CD1c-positive myeloid dendritic cell (primary cell): ENCODE data around the gene MOB3A.
"Not testable (repeated sequence)": the region's sequence is repeated elsewhere in the genome, so short reads cannot be mapped to it uniquely, and the experiment has no call there.

Experiments used
- DNase-seq: peaks from one replicate; pipeline ENCODE4 v3.0.0-alpha.2; 2016; ENCODE audit errors: extremely low spot score

Gene MOB3A

DNA sequence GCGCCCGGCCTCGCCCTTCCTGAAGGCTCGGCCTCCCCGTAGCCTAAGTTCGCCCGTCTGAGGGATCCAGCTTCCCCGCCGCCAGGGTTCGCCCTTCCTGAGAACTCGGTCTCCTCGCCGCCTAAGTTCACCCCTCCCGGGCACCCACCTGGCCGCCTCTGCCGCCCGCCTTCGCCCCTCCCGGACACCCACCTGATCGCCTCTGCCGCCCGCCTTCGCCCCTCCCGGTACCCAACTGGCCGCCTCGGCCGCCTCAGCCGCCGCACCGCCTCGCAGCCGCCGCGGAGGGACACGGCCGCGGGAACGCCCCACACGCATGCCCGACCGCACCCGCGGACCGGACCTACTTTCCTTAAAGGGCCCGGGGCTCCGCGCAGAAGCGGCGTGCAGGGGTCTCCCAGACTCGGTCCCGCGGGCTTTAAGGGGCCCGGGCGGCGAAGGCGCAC lies at the start of gene MOB3A:
Gene MOB3A, minus strand, starts transcription at position 293 of the 446 bp plus-strand sequence. CDS start 17,766 bp downstream, outside the sequence.
- no peak for DNase-seq

DNA sequence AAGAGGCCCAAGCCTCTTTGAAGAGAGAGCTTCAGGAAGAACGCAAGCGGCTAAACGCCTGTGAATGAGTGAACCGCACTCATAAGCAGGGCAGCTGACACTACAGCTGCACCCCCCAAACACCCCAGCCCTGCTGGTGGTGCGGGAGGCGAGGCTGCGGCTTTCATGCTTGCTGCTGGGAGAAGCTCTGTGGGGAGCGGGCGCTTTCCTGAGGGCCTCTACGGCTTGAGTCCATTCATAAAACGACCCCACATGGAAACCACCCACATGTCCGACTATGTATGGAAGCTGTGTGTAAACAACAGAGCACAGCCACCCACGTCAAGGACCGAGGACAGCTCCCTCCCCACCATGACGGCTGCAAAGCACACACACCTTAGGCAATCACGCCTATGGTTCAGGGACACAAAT lies 49.7 kb upstream of the MOB3A start:
- DNase-seq, result no peak

DNA sequence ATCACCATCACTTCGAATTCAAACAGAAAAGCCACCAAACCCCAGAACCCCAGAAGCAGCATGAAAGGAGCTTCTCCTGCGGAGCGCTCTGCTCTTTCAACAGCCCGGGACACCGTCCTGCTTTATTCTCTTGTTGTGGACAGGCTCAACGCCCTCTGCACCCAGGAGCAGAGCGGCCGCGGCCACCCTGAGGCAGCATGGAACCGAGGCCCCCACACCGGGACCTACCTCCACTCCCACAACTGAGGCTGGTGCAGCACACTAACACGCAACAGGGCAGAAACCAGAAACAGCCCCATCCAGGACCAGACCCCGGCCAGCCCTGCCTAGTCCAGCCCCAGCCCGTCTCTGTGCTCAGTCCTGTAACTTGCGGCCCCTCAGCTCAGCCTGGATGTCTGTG lies 48.1 kb upstream of the MOB3A start:
- no peak for DNase-seq

DNA sequence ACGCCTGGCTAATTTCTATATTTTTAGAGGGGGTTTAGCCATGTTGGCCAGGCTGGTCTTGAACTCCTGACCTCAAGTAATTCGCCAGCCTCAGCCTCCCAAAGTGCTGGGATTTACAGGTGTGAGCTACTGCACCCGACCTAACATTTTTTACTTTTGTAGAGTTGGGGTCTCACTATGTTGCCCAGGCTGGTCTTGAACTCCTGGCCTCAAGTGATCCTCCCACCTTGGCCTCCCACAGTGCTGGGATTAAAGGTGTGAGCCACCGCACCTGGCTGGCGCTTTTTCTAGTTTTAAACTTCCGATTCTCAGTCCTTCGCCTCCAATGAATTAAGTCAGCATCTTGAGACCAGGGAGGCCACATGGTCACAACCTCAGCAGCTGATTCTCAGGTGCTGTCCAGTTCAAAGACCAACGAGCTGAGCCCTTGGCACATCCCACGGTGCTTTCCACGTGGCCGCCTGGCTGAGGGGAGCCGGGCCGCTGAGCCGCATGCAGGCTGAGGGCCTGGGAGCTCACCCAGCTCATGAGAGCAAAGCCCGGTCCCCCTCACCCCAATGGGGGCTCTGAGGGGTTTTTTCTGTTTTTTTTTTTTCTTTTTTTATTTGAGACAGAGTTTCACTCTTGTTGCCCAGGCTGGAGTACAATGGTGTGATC lies 46.2 kb upstream of the MOB3A start:
- DNase-seq, result no peak

DNA sequence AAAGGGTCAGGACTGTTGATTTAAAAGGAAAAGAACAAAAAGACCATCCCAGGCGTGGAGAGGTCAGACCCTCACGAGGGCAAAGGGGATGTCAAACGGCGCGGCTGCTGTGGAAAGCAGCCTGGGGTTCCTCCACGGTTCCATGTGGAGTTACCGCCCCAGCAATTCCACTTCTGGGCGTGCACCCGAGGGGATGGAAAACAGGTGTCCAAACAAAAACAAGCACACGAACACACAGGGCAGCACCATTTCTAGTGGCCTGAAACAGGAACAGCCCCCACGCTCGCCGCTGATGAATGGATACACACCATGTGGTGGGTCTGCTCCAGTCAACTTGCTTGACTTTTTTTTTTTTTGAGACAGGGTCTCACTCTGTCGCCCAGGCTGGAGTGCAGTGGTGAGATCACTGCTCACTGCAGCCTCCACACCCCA lies 44.0 kb upstream of the MOB3A start:
- no peak for DNase-seq

DNA sequence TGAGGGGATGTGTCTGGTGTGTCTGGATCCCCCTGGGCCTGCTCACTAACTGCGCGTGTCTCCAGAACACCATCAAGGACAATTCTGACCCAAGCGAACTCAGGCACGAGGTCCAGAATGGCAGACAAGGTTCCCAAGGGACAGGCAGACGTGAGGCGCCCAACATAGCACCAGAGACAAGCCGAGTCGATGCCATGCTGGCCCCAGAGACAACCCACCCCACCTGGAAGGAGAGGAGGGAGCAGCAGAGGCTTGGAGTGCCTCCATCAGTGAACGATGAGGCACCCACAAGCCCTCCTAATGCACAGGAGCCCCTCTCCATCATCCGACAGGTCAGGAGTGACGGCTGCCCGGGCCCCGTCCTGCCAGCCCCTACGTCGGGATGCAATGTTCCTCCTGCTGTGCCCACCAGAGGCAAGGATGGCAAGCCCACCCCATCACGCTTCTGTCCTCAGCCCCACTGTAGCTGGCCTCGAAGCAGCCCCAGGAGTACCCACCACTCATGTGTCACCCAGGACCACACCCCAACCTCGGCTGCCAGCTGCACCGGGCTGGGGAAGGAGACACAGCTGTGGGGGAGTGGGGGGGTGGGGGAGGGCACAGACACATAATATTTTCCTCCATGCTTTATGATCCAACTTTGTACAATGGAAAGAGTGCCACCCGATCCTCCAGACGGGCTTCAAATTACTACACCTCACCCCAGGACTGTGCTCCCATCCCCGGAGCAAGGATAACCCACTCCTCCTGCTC lies 43.4 kb upstream of the MOB3A start:
- DNase-seq, result no peak

DNA sequence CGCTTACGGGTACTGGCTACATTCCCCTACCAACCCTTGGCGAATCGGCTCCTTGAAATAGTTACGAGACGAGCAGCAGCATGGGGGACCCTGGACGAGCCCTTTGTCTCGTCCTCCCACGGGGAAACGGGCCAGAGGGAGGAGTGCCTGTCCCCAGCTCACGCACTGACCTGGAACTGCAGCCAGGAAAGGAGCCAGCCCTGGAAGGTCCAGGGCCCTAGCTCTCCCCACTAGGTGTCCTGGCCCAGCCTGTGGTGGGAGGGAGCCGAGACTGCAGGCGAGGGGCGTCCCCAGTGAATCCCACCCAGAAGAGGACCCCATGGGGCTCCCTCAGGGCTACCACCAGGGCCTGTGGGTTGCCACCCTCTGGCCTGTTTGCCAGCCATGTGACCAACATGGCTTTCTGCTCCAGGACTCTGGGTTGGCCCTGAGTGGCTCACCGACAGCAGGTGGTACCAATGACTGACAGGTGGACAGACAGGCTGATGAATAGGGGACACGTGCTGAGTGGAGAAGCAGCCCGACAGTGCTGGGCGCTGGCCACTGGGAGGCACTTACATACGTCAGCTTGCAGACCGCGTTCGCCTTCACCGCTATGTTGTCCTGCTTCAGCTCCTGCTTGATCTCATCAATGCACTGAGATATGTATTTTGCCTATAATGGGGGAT lies 42.1 kb upstream of the MOB3A start:
- DNase-seq, result no peak

DNA sequence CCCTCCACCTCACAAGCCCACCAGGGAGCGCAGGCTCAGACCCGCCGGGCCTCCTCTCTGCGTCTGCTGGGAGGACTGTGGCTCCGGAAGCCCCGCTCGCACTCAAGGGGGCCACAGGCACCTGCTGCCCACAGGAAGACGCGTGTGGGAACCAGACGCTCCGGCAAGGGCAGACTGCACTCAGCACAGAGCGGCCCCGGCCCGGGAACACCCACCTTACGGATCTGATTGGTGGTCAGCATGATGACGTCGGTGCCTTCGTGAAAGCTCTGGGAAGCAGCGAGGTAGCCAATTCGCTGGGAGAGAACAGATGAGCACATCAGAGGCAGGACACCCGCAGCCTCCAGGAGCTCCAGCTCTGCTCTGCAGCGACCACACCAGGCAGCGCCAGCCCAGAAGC lies 40.7 kb upstream of the MOB3A start:
- no peak for DNase-seq

DNA sequence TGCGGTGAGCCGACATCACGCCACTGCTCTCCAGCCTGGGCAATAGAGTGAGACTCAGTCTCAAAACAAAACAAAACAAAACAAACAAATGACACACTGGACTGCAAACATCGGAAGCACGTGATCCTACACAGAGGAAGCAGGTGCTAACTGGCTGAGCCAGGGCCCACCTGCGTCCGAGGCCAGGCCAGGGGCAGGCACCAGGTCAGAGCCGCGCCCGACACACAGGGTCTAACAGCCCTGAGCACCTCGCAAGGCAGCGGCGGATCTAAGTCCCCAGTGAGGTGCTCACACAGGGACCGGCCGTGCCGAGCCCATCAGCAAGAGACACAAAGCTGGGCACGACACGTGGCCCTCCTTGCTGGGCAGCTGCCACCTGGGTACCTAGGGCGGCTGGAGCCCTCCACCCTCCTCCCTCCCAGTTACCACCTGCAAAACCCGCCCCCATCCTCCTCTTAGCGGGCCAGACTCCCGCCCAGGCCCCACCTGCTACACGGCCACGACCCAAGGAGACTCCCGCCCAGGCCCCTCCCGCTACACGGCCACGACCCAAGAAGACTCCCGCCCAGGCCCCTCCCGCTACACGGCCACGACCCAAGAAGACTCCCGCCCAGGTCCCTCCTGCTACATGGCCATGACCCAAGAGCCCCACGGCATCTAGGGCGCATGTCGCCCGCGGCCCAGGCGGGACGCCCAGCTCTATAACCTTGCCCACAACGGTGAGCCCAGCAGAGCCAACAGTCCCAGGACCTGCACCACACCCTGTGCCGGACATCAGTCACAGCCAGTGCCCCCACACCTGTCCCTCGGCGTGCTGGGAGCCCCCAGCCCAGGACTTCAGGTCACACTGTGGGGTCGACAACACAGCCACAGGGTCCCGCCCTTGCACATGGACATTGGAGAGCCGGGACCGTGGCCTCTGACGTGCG lies 39.6 kb upstream of the MOB3A start:
- no peak for DNase-seq

DNA sequence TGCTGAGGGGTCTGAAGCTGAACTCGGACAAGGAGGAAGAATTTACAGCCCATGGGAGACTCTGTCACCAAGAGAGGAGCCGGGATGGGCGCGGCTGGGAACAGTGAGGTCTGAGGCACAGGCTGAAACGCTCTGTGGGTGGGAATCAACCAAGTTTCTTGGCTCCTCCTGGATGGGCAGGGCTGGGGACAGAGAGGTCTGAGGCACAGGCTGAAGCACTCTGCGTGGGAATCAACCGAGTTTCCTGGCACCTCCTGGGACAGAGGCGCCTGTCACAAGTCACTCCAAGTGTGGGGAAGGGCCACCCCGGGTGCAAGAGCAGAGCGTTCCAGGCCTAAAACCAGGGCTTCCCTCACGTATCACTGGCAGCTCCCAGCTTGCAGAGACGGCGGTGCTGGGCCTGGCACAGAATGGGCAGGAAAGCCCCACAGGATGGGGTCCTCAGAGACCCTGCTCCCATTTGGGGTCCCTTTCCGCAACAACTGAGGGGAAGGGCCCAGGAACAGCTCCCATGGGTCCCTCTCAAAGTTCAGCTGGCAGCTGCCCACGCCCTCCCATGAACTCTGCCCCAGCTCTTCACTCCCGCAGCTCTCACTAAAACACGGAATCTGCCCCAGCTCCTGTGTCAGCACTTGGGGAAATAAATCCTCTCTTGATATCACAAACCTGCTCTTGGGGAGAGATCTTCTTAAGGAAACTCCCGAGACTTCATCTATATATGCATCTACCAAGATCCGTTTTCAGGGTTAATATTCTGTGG lies 36.8 kb upstream of the MOB3A start:
- no peak for DNase-seq

DNA sequence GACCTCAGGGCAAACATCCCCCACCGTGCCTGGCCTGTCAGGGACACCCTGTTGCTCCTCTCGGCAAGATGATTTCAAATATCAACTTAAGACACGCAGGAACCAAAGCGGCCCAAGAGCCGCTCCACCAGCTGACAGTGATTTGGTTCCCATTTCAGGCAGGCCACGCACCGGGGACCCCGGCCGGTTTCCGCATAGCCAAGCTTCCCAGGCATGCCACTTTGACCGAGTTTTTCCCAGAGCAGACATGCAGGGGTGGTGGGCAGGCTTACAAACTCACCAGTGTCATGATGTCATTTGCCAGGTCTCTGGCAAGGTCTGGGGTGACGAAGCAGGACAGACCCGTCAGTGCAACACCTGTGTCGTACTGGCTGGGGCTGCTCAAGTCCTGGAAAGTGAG lies 36.1 kb upstream of the MOB3A start:
- no peak for DNase-seq

DNA sequence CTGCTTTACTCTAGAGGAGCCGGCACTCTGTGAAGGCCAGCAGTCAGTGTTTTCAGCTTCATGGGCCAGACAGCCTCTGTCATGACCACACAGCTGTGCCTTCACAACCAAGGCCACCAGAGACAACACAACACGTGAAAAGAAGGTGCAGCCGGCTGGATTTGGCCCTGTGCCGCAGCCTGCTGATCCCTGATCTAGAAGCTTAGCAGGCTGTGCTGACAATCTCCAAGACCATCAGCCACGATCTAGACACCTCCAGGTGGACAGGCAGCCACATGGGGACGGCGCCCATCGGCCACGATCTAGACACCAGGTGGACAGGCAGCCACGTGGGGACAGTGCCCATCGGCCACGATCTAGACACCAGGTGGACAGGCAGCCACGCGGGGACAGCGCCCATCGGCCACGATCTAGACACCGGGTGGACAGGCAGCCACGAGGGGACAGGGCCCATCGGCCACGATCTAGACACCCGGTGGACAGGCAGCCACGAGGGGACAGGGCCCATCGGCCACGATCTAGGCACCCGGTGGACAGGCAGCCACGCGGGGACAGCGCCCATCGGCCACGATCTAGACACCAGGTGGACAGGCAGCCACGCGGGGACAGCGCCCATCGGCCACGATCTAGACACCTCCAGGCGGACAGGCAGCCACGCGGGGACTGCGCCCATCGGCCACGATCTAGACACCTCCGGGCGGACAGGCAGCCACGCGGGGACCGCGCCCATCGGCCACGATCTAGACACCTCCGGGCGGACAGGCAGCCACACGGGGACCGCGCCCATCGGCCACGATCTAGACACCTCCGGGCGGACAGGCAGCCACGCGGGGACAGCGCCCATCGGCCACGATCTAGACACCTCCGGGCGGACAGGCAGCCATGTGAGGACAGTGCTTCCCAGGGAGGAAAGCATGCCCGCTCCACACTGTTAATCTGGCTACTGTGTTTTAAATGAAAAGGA lies 35.2 kb upstream of the MOB3A start:
- DNase-seq, result not testable (repeated sequence)

DNA sequence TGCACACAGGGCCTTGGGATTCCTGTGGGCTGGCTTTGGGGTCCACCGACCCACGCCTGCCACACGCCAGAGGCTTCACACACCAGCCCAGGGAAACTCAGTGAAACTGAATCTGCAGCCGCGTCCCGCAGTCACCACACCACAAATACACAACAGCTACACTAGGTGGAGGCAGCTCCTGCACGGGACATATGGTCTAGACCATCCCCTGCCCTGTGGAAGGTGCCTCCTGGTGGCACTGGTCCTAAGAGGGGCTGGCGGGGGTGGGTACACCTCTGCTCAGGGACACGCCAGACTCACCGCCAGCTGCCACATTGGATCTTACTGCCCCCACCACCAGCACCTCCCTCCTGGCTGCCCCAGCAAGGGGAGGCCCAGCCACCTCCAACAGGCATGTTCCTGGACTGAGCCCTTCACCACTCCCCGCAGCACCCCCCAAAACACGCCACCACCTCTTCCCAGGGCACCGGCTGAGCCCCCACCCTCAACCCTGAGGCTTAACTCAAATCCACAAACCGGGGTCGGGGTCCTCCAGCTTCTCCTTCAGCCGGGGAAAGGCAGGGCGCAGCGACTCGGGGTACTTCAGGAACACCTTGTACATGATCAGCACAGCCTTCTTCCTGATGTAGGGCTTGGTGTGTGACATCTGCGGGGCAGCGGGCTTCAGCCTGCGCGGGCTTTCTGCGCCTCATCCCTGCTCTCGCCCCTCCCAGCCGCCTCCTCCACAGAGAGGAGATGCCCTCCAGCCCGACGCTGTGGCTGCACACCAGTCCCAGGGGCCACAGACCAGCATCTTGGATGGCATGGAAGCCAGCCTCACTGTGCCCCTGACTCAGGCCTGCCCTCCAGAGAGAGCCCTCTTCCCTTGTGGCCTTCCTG lies 34.0 kb upstream of the MOB3A start:
- DNase-seq, result no peak

DNA sequence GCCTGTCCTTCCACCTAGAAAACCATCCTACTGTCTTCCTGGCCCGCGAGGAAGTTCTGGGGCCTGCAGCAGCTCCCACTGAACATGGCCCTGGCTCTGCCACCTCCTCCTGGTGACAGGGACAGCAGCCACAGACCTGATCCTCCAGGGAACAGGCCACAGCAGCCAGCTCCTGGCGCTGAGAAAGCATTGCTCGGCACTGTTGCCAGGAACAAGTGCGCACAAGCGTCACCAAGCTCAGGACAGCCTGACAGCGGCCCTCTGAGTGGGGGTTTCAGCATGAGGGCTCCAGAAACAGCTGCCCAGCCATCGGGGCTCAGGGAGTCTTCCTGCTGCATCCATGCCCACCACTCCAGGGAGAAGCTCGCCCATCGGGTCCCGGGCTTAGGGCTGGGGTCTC lies 33.4 kb upstream of the MOB3A start:
- DNase-seq, result no peak

DNA sequence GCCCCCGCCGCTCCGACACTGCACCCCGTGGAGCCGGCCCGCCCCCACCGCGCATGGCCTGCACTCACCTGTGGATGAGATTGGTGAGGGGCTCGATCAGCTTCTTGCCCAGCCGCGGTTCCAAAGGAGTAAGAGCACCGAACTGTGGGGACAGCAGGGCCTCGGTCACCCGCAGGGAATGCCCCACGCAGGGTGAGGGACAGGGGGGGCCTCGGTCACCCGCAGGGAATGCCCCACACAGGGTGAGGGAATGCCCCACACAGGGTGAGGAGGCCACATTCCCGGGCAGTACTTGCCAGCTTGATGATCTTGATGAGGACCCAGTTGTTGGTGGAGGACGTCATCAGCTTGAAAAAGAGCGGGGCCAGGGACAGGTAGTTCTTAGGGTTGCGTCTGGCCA lies 32.9 kb upstream of the MOB3A start:
- DNase-seq, result no peak

DNA sequence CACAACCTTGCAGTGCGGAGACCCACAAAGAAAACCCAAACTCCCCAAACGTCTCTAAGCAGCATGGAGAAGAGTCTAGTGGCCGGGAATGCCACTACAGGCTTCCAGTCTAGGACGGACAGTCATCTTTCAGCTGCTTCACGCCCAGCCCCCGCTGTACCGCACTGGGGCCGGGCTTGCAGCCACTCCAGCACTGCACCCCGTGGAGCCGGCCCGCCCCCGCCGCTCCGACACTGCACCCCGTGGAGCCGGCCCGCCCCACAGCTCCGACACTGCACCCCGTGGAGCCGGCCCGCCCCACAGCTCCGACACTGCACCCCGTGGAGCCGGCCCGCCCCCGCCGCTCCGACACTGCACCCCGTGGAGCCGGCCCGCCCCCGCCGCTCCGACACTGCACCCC lies 32.1 kb upstream of the MOB3A start:
- not testable (repeated sequence) for DNase-seq

DNA sequence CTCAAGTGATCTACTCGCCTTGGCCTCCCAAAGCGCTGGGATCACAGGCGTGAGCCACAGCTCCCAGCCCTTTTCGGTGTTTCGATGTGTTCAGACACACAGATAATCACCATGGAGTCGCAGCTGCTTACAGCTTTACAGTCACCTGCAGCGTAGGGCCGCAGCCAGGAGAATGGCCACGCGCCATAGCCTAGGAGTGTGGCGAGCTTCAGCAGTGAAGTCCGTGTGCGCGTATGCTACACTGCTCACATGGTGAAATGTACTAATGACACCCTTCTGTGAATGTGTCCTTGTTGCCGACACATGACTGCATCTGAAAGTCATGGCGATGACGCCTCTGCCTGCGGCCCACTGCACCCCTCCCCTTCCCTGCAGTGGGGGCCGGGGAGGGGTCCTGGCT lies 31.6 kb upstream of the MOB3A start:
- DNase-seq, result no peak

DNA sequence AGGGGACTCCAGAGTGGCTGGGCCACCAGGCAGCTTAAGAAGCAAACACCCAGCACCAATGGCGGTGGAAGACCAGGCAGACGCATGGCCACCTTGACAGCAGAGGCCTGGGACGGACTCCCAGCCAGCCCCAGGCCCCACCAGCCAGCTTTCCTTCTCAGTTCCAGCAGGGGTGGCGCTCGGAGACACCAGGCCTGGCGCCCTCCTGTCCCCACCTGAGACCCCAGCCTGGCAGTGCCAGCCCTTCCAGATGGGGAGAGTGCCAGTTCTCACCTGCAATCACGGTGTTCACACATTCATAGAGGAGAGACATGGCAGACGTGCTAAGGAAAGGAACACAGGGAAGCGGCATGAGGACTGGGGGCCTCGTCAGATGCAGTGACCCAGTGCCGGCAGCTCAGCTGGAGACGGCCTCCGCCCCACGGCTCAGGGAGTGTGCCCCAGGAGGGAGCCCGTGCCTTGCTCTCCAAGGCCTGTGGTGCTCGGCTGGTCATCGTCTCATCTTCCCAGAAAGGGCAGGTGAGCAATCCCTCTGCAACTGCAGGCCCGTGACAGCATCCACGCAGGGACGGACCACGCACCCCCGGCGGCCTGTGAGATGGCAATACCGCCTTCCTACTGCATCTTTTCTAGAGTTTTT lies 30.9 kb upstream of the MOB3A start:
- DNase-seq, result no peak
